ENCODE measurements around the gene AACS.

GRCh38 chr12:125083072-125083471 lies 17.8 kb downstream of the AACS start:
- TF ChIP-seq ZSCAN30 (tag by site-specific recombination; IDR thresholded peaks at IDR 0.05), result no peak
- no peak for TF ChIP-seq ZNF473 (tag by site-specific recombination; IDR thresholded peaks at IDR 0.05)
- no peak for TF ChIP-seq ZNF274 (IDR thresholded peaks at IDR 0.05; ENCODE audit: low read length)
- no peak for TF ChIP-seq ZNF274 (tag by site-specific recombination; IDR thresholded peaks at IDR 0.05; ENCODE audit: borderline replicate concordance)
- no peak for TF ChIP-seq KLF9 (tag by site-specific recombination; IDR thresholded peaks at IDR 0.05; ENCODE audit: low read depth)
- no peak for TF ChIP-seq ZNF433 (tag by site-specific recombination; IDR thresholded peaks at IDR 0.05; ENCODE audit: low read depth)
- no peak for TF ChIP-seq YY1 (tag by site-specific recombination; IDR thresholded peaks at IDR 0.05)
- no peak for TF ChIP-seq ZNF776 (tag by site-specific recombination; IDR thresholded peaks at IDR 0.05; ENCODE audit: borderline replicate concordance)
